Measurements from ENCODE around the gene TMEM119. TPM values are rescaled to one million over a fixed set of nuclear protein-coding genes. Genes with fewer than 3 reads are reported as not detected.

Gene TMEM119
- total and polyA plus RNA-seq, 9 of the 15 experiments (the other 6 are each of a cell fraction or from before 2014, with no cell fraction given): 0.18 TPM; not detected in 8

GRCh38 chr12:108585864-108586263, 12.0 kb downstream of the TMEM119 start (continued):
- TF ChIP-seq, protein P1, sequence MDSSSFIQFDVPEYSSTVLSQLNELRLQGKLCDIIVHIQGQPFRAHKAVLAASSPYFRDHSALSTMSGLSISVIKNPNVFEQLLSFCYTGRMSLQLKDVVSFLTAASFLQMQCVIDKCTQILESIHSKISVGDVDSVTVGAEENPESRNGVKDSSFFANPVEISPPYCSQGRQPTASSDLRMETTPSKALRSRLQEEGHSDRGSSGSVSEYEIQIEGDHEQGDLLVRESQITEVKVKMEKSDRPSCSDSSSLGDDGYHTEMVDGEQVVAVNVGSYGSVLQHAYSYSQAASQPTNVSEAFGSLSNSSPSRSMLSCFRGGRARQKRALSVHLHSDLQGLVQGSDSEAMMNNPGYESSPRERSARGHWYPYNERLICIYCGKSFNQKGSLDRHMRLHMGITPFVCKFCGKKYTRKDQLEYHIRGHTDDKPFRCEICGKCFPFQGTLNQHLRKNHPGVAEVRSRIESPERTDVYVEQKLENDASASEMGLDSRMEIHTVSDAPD (CRISPR knock-in tag; IDR thresholded peaks at IDR 0.05): no peak
- TF ChIP-seq ZNF449 (CRISPR knock-in tag; IDR thresholded peaks at IDR 0.05) (no peak), HSF4 (CRISPR knock-in tag; IDR thresholded peaks at IDR 0.05; ENCODE audit: borderline replicate concordance) (no peak), MEF2A (IDR thresholded peaks at IDR 0.05; ENCODE audit: control insufficient read depth, low read depth, low read length) (no peak), TSC22D4 (tag; IDR thresholded peaks at IDR 0.05) (no peak), NUFIP1 (IDR thresholded peaks at IDR 0.05; ENCODE audit: partially characterized antibody) (no peak), HDAC2 (IDR thresholded peaks at IDR 0.05) (no peak), IRF2 (CRISPR knock-in tag; IDR thresholded peaks at IDR 0.05) (no peak)
- TF ChIP-seq, protein P2, sequence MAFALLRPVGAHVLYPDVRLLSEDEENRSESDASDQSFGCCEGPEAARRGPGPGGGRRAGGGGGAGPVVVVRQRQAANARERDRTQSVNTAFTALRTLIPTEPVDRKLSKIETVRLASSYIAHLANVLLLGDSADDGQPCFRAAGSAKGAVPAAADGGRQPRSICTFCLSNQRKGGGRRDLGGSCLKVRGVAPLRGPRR (CRISPR knock-in tag; IDR thresholded peaks at IDR 0.05): no peak
